ENCODE results near the gene AKAP13.

The AKAP13 gene

DNA sequence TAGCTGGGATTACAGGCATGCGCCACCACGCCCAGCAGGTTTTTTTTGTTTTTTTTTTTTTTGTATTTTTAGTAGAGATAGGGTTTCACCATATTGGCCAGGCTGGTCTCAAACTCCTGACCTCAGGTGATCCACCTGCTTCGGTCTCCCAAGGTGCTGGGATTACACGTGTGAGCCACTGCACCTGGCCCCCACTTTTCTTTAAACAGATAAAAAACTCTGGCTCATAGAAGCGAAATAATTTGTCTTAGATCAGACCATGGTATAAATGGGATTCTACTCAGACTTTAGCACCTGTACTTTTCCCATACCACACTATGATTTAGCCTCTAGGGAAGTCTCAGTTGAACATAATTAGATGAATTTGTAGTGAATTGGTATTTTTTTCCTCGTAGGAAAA is 182.4 kb downstream of the AKAP13 start:
- no peak for TF ChIP-seq SPI1 (IDR thresholded peaks at IDR 0.05; ENCODE audit: low read depth, low read length)
- no peak for TF ChIP-seq PAX5 (IDR thresholded peaks at IDR 0.05; ENCODE audit: insufficient read depth, low read length, severe bottlenecking)
- TF ChIP-seq POLR2AphosphoS5 (IDR thresholded peaks at IDR 0.05; ENCODE audit: low read depth, low read length) = no peak
- no peak for TF ChIP-seq POLR2A (IDR thresholded peaks at IDR 0.05; ENCODE audit: low read depth, low read length)
- no peak for TF ChIP-seq TAF1 (IDR thresholded peaks at IDR 0.05; ENCODE audit: low read depth, low read length)
- no peak for TF ChIP-seq POU2F2 (IDR thresholded peaks at IDR 0.05; ENCODE audit: low read depth, low read length)
- FAIRE-seq (no peak), DNase-seq (ENCODE audit: insufficient read length, low spot score) (no peak)

DNA sequence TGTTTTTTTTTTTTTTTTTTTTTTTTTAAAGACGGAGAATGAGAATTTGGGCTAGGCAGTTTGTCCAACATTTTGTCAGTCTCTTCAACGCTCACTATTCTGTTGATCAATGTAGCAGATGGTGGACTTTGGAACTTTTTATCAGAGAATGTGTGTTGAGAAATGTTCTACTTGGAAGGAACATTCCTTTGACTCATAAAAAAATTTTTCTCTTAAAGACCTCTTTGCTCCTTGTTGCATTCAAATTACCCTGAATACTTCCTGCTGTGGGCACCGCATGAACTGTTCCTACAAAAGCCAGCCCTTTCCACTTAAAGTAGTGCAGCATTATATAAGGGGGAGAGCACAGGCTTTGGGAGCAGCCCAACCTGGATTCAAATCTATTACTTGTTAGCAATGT is 182.9 kb downstream of the AKAP13 start:
- TF ChIP-seq POU2F2 (IDR thresholded peaks at IDR 0.05; ENCODE audit: low read depth, low read length) = no peak
- DNase-seq (ENCODE audit: insufficient read length, low spot score) = no peak
- FAIRE-seq = no peak

DNA sequence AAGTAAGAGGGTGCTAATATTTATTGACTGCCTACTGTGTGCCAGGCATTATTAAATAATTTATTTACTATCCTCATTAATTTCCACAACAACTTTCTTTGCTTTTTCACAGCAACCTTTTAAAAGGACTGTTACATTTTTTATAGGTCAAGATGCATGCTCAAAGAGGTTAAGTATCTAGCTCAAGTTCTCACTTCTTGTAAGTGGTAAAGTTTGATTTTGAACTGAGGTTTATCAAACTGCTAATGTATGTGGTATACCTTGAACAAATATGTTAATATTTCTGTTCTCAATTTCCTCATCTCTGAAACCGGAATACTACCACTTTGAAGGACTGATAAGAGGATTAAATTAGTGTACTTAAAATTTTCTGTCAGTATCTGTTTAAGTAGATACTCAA is 183.3 kb downstream of the AKAP13 start:
- DNase-seq (ENCODE audit: insufficient read length, low spot score) = no peak
- TF ChIP-seq TAF1 (IDR thresholded peaks at IDR 0.05; ENCODE audit: low read depth, low read length) (no peak), POU2F2 (IDR thresholded peaks at IDR 0.05; ENCODE audit: low read depth, low read length) (no peak)
- FAIRE-seq = no peak

DNA sequence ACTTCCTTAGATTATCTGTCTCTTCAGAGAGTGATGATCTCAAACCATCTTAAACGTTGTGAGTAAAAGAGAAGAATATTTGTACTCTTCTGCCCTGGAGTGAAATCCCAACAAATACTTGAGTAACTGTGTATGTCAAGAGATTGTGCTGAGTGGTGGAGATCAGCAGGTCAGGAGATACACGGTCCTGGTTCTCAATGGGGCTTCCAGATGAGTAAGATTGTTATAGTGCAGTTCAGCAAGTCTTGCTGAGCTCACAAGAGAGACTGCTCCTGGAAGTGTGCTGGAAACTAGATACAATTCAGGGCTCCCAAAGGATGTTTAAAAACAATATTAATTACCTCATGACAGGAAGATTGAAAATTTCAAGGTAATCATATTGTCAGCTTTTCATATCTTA is 184.3 kb downstream of the AKAP13 start:
- DNase-seq (ENCODE audit: insufficient read length, low spot score) (no peak), FAIRE-seq (no peak)
- TF ChIP-seq TAF1 (IDR thresholded peaks at IDR 0.05; ENCODE audit: low read depth, low read length) (no peak), POU2F2 (IDR thresholded peaks at IDR 0.05; ENCODE audit: low read depth, low read length) (no peak), POLR2A (IDR thresholded peaks at IDR 0.05; ENCODE audit: low read depth, low read length) (no peak), POLR2AphosphoS5 (IDR thresholded peaks at IDR 0.05; ENCODE audit: low read depth, low read length) (no peak), SPI1 (IDR thresholded peaks at IDR 0.05; ENCODE audit: low read depth, low read length) (no peak), PAX5 (IDR thresholded peaks at IDR 0.05; ENCODE audit: insufficient read depth, low read length, severe bottlenecking) (no peak)

DNA sequence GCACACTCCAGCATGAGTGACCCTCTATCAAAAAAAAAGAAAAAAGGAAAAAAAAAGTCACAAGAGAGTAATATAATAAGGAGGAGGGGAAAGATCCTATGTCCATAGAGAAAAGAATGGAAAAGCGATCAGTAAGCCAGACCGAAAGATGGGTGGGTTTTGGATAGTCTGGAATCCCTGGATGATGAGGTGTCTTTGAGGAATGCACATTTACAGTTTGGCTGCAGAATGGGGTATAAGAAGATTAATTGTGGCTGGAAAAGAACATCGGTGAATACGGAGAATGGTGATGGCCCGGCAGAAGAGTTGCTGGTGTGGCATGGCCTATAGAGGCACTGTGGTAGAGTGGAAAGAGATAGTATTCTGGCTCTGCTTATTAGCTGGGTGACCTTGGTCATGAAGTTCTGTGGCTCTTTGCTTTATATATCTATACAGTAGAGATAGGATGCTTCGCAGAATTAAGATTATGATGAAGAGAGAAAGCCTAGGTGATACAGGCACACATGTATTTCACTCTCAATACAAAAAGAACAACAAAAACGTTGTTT is 187.9 kb downstream of the AKAP13 start:
- FAIRE-seq (no peak), DNase-seq (ENCODE audit: insufficient read length, low spot score) (no peak)
- TF ChIP-seq SPI1 (IDR thresholded peaks at IDR 0.05; ENCODE audit: low read depth, low read length) (no peak), POLR2A (IDR thresholded peaks at IDR 0.05; ENCODE audit: low read depth, low read length) (no peak), PAX5 (IDR thresholded peaks at IDR 0.05; ENCODE audit: insufficient read depth, low read length, severe bottlenecking) (no peak), TAF1 (IDR thresholded peaks at IDR 0.05; ENCODE audit: low read depth, low read length) (no peak), POLR2AphosphoS5 (IDR thresholded peaks at IDR 0.05; ENCODE audit: low read depth, low read length) (no peak), POU2F2 (IDR thresholded peaks at IDR 0.05; ENCODE audit: low read depth, low read length) (no peak)

DNA sequence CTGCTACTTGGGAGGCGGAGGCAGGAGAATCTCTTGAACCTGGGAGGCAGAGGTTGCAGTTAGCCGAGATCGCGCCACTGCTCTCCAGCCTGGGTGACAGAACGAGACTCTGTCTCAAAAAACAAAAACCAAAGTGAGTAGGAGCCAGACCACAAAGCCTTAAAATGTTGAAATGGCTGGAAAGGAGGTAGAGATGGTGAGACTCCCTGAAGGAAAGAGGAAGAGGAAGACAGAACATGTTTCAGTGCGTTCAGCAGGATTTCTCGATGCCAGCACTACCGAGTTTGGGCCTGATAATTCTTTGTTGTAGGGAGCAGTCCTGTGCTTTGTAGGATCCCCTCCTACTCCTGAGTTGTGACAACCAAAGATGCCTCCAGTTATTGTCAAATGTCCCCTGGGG is 189.9 kb downstream of the AKAP13 start:
- FAIRE-seq (no peak), DNase-seq (ENCODE audit: insufficient read length, low spot score) (no peak)
- TF ChIP-seq SPI1 (IDR thresholded peaks at IDR 0.05; ENCODE audit: low read depth, low read length) (no peak), POU2F2 (IDR thresholded peaks at IDR 0.05; ENCODE audit: low read depth, low read length) (no peak), POLR2A (IDR thresholded peaks at IDR 0.05; ENCODE audit: low read depth, low read length) (no peak), POLR2AphosphoS5 (IDR thresholded peaks at IDR 0.05; ENCODE audit: low read depth, low read length) (no peak), TAF1 (IDR thresholded peaks at IDR 0.05; ENCODE audit: low read depth, low read length) (no peak), PAX5 (IDR thresholded peaks at IDR 0.05; ENCODE audit: insufficient read depth, low read length, severe bottlenecking) (no peak)

DNA sequence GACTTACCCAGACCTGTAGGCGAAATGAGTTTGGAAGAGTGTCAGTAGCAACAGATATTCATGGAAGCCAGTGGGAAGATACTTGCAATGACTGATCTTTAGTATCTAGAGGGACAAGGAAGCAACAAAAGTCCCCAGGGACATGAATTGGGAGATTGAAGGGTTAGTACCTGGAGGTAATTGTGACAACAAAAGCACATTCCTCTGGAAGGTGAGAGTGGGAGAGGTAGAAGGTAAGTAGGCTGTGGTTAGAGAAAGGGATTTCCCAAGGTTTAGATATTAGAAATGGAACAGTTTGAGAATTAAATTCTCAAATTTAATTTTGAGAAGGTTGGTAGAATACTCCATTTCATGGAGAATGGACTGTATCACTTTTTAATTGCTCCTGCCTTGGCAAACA is 191.4 kb downstream of the AKAP13 start:
- no peak for TF ChIP-seq POLR2A (IDR thresholded peaks at IDR 0.05; ENCODE audit: low read depth, low read length)
- TF ChIP-seq POU2F2 (IDR thresholded peaks at IDR 0.05; ENCODE audit: low read depth, low read length) = no peak
- no peak for TF ChIP-seq POLR2AphosphoS5 (IDR thresholded peaks at IDR 0.05; ENCODE audit: low read depth, low read length)
- no peak for TF ChIP-seq TAF1 (IDR thresholded peaks at IDR 0.05; ENCODE audit: low read depth, low read length)
- no peak for TF ChIP-seq PAX5 (IDR thresholded peaks at IDR 0.05; ENCODE audit: insufficient read depth, low read length, severe bottlenecking)
- TF ChIP-seq SPI1 (IDR thresholded peaks at IDR 0.05; ENCODE audit: low read depth, low read length) = no peak
- FAIRE-seq (no peak), DNase-seq (ENCODE audit: insufficient read length, low spot score) (no peak)

DNA sequence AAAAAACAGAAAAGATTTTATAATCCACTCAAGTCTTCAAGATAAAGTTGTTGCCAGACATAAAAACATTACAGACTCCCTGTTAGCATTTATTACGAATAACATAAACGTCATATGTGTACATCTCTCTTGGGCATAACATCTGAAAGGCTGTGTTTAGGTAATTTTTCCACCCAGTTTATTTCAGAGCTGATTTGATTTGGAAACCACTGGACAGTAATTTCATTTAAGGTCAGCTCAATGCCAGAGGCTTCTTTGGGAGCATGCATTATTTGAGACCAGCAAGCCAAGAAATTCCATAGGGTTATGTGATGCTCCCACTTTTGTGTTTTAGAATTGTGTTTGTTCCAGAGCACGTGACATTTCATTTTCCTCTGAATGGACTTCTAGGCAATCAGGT is 196.0 kb downstream of the AKAP13 start:
- DNase-seq (ENCODE audit: insufficient read length, low spot score) (no peak), FAIRE-seq (no peak)
- TF ChIP-seq SPI1 (IDR thresholded peaks at IDR 0.05; ENCODE audit: low read depth, low read length) (no peak), POLR2AphosphoS5 (IDR thresholded peaks at IDR 0.05; ENCODE audit: low read depth, low read length) (no peak), TAF1 (IDR thresholded peaks at IDR 0.05; ENCODE audit: low read depth, low read length) (no peak), POLR2A (IDR thresholded peaks at IDR 0.05; ENCODE audit: low read depth, low read length) (no peak), PAX5 (IDR thresholded peaks at IDR 0.05; ENCODE audit: insufficient read depth, low read length, severe bottlenecking) (no peak), POU2F2 (IDR thresholded peaks at IDR 0.05; ENCODE audit: low read depth, low read length) (no peak)

DNA sequence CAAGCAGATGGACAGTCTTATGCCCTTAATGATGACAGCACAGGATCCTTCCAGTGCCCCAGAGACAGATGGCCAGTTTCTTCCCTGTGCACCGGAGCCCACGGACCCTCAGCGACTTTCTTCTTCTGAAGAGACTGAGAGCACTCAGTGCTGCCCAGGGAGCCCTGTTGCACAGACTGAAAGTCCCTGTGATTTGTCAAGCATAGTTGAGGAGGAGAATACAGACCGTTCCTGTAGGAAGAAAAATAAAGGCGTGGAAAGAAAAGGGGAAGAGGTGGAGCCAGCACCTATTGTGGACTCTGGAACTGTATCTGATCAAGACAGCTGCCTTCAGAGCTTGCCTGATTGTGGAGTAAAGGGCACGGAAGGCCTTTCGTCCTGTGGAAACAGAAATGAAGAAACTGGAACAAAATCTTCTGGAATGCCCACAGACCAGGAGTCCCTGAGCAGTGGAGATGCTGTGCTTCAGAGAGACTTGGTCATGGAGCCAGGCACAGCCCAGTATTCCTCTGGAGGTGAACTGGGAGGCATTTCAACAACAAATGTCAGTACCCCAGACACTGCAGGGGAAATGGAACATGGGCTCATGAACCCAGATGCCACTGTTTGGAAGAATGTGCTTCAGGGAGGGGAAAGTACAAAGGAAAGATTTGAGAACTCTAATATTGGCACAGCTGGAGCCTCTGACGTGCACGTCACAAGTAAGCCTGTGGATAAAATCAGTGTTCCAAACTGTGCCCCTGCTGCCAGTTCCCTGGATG is 198.7 kb downstream of the AKAP13 start:
- FAIRE-seq (no peak), DNase-seq (ENCODE audit: insufficient read length, low spot score) (no peak)
- no peak for TF ChIP-seq POLR2A (IDR thresholded peaks at IDR 0.05; ENCODE audit: low read depth, low read length)
- TF ChIP-seq TAF1 (IDR thresholded peaks at IDR 0.05; ENCODE audit: low read depth, low read length) = no peak
- no peak for TF ChIP-seq POLR2AphosphoS5 (IDR thresholded peaks at IDR 0.05; ENCODE audit: low read depth, low read length)
- no peak for TF ChIP-seq SPI1 (IDR thresholded peaks at IDR 0.05; ENCODE audit: low read depth, low read length)
- TF ChIP-seq PAX5 (IDR thresholded peaks at IDR 0.05; ENCODE audit: insufficient read depth, low read length, severe bottlenecking) = no peak
- TF ChIP-seq POU2F2 (IDR thresholded peaks at IDR 0.05; ENCODE audit: low read depth, low read length) = no peak

All from GM12891 (cell line).